ENCODE results near the gene UBD. TPM values are rescaled to one million over a fixed set of nuclear protein-coding genes. Genes with fewer than 3 reads are reported as not detected.

UBD gene
- total RNA-seq, 1 donor from 2014 or later = not detected

GRCh38 chr6:29530671-29531310 lies 28.7 kb downstream of the UBD start:
- no peak overlapping the region for H2AFZ ChIP-seq (replicated peaks)
- H3K27ac Mint-ChIP-seq = no peak overlapping the region

GRCh38 chr6:29529956-29530355 lies 29.6 kb downstream of the UBD start:
- Histone ChIP-seq H3K27me3 (no peaks in the 10 kb centered on the region), H2AFZ (replicated peaks) (no peak overlapping the region), H3K4me2 (no peak overlapping the region), H3K36me3 (no peaks in the 10 kb centered on the region), H3K79me2 (ENCODE audit: low read depth) (no peaks in the 10 kb centered on the region), H3K4me1 (peaks cover 3% of the 10 kb centered on the region), H3F3A (ENCODE audit: low read depth) (no peaks in the 10 kb centered on the region), H4K20me1 (ENCODE audit: low read depth) (no peaks in the 10 kb centered on the region), H3K27ac (no peak overlapping the region), H3K9me3 (ENCODE audit: low read depth) (no peaks in the 10 kb centered on the region), H3K9ac (no peak overlapping the region), H3K4me3 (no peak overlapping the region)
- Mint-ChIP-seq H3K36me3 (no peaks in the 10 kb centered on the region), H3K27me3 (ENCODE audit: insufficient read depth, low read depth) (no peaks in the 10 kb centered on the region), H3K27ac (no peak overlapping the region), H3K4me1 (no peaks in the 10 kb centered on the region), H3K9me3 (no peaks in the 10 kb centered on the region), H3K4me3 (no peak overlapping the region)
- no peak for DNase-seq (ENCODE audit: low spot score)
- TF ChIP-seq EZH2phosphoT487 (IDR thresholded peaks at IDR 0.05) (no peak), CTCF (IDR thresholded peaks at IDR 0.05) (no peak), EZH2 (IDR thresholded peaks at IDR 0.05) (no peak)

More at GRCh38 chr6:29530671-29531310, 28.7 kb downstream of the UBD start:
- TF ChIP-seq EZH2phosphoT487 (IDR thresholded peaks at IDR 0.05) = no peak
- TF ChIP-seq CTCF (IDR thresholded peaks at IDR 0.05) = no peak
- no peak for TF ChIP-seq EZH2 (IDR thresholded peaks at IDR 0.05)
- no peak for DNase-seq (ENCODE audit: low spot score)
- H3K4me3 Mint-ChIP-seq = no peak overlapping the region
- Histone ChIP-seq H3K4me1 (no peaks in the 10 kb centered on the region), H3K4me3 (no peak overlapping the region), H3K27ac (no peak overlapping the region), H3K27me3 (no peaks in the 10 kb centered on the region), H3F3A (ENCODE audit: low read depth) (no peaks in the 10 kb centered on the region), H3K9ac (no peak overlapping the region), H3K4me2 (no peak overlapping the region), H3K36me3 (no peaks in the 10 kb centered on the region), H3K79me2 (ENCODE audit: low read depth) (no peaks in the 10 kb centered on the region), H4K20me1 (ENCODE audit: low read depth) (no peaks in the 10 kb centered on the region), H3K9me3 (ENCODE audit: low read depth) (no peaks in the 10 kb centered on the region)
- H3K27me3 Mint-ChIP-seq (ENCODE audit: insufficient read depth, low read depth) = no peaks in the 10 kb centered on the region
- no peaks in the 10 kb centered on the region for H3K36me3 Mint-ChIP-seq
- H3K9me3 Mint-ChIP-seq = no peaks in the 10 kb centered on the region
- no peaks in the 10 kb centered on the region for H3K4me1 Mint-ChIP-seq

GRCh38 chr6:29528988-29529560 lies 30.5 kb downstream of the UBD start:
- H3K9ac ChIP-seq = no peak overlapping the region
- no peaks in the 10 kb centered on the region for H3K36me3 ChIP-seq
- H2AFZ ChIP-seq (replicated peaks) = no peak overlapping the region
- H4K20me1 ChIP-seq (ENCODE audit: low read depth) = no peaks in the 10 kb centered on the region
- H3F3A ChIP-seq (ENCODE audit: low read depth) = no peaks in the 10 kb centered on the region
- H3K27me3 ChIP-seq = no peaks in the 10 kb centered on the region
- peaks cover 2% of the 10 kb centered on the region for H3K9me3 Mint-ChIP-seq
- no peaks in the 10 kb centered on the region for H3K9me3 ChIP-seq (ENCODE audit: low read depth)
- no peaks in the 10 kb centered on the region for H3K4me1 Mint-ChIP-seq
- H3K27ac ChIP-seq = no peak overlapping the region
- no peak for TF ChIP-seq EZH2phosphoT487 (IDR thresholded peaks at IDR 0.05)
- H3K4me3 Mint-ChIP-seq = no peak overlapping the region
- H3K27ac Mint-ChIP-seq = no peak overlapping the region
- H3K4me3 ChIP-seq = no peak overlapping the region
- H3K79me2 ChIP-seq (ENCODE audit: low read depth) = no peaks in the 10 kb centered on the region
- H3K4me1 ChIP-seq = peaks cover 5% of the 10 kb centered on the region
- H3K4me2 ChIP-seq = no peak overlapping the region
- H3K27me3 Mint-ChIP-seq (ENCODE audit: insufficient read depth, low read depth) = no peaks in the 10 kb centered on the region
- no peaks in the 10 kb centered on the region for H3K36me3 Mint-ChIP-seq
- no peak for DNase-seq (ENCODE audit: low spot score)

- Histone ChIP-seq H3K36me3 (no peaks in the 10 kb centered on the region), H3K27ac (no peak overlapping the region), H3K9ac (no peak overlapping the region), H3K4me3 (no peak overlapping the region), H4K20me1 (ENCODE audit: low read depth) (no peaks in the 10 kb centered on the region), H3K9me3 (ENCODE audit: low read depth) (peaks cover 3% of the 10 kb centered on the region), H3K79me2 (ENCODE audit: low read depth) (no peaks in the 10 kb centered on the region), H2AFZ (replicated peaks) (no peak overlapping the region), H3K4me1 (peaks cover 5% of the 10 kb centered on the region), H3K27me3 (no peaks in the 10 kb centered on the region), H3F3A (ENCODE audit: low read depth) (no peaks in the 10 kb centered on the region), H3K4me2 (no peak overlapping the region)
- Mint-ChIP-seq H3K36me3 (no peaks in the 10 kb centered on the region), H3K4me1 (no peaks in the 10 kb centered on the region), H3K9me3 (peaks cover 4% of the 10 kb centered on the region), H3K27ac (no peak overlapping the region), H3K4me3 (no peak overlapping the region), H3K27me3 (ENCODE audit: insufficient read depth, low read depth) (no peaks in the 10 kb centered on the region)
- TF ChIP-seq EZH2phosphoT487 (IDR thresholded peaks at IDR 0.05) (no peak), EZH2 (IDR thresholded peaks at IDR 0.05) (no peak), CTCF (IDR thresholded peaks at IDR 0.05) (no peak)
- no peak for DNase-seq (ENCODE audit: low spot score)
Measured at GRCh38 chr6:29528300-29528931, 31.1 kb downstream of the UBD start.

All from neural progenitor cell (in vitro differentiated cells).